HEK293 (cell line): Measurements from ENCODE around the gene SYNJ2.

Source experiments
- CTCF ChIP-seq: fragments of 450-650 bp; formaldehyde crosslinking; IDR thresholded peaks from 2 replicates; pipeline ENCODE4 v1.5.1; 2016; ENCODE audit warnings: missing biosample characterization, missing genetic modification characterization
- HOXA7 ChIP-seq: sonication (generic); formaldehyde crosslinking; IDR thresholded peaks from 2 replicates; pipeline ENCODE4 v1.8.1; 2022; ENCODE audit warnings: missing genetic modification reagents, borderline replicate concordance
- KLF10 ChIP-seq: fragments of 450-650 bp; IDR thresholded peaks from 2 replicates; pipeline ENCODE4 v1.5.1; 2018; ENCODE audit warnings: missing biosample characterization, mild to moderate bottlenecking, missing genetic modification characterization
- KLF9 ChIP-seq: fragments of 450-650 bp; formaldehyde crosslinking; IDR thresholded peaks from 2 replicates; pipeline ENCODE4 v1.5.1; 2016; ENCODE audit warnings: missing biosample characterization, missing genetic modification characterization, low read depth
- REST ChIP-seq: fragments of 450-650 bp; formaldehyde crosslinking; IDR thresholded peaks from 2 replicates; pipeline ENCODE4 v1.5.1; 2016; ENCODE audit warnings: missing biosample characterization, missing genetic modification characterization
- TCF7L2 ChIP-seq: IDR thresholded peaks from 2 replicates; pipeline ENCODE4 v1.6.1; 2011; ENCODE audit warnings: low read depth, mild to moderate bottlenecking, inconsistent platforms, low read length, moderate library complexity, borderline replicate concordance
- ZNF148 ChIP-seq: fragments of 450-650 bp; formaldehyde crosslinking; IDR thresholded peaks from 2 replicates; pipeline ENCODE4 v1.5.0; 2017; ENCODE audit warnings: missing biosample characterization, missing genetic modification characterization, borderline replicate concordance
- ZNF239 ChIP-seq: fragments of 450-650 bp; formaldehyde crosslinking; IDR thresholded peaks from 2 replicates; pipeline ENCODE4 v1.5.1; 2016; ENCODE audit warnings: missing biosample characterization, missing genetic modification characterization
- ZNF362 ChIP-seq: fragments of 450-650 bp; formaldehyde crosslinking; IDR thresholded peaks from 2 replicates; pipeline ENCODE4 v1.5.1; 2016; ENCODE audit warnings: missing biosample characterization, missing genetic modification characterization
- ZNF529 ChIP-seq: fragments of 450-650 bp; formaldehyde crosslinking; IDR thresholded peaks from 2 replicates; pipeline ENCODE4 v1.5.1; 2017; ENCODE audit warnings: missing genetic modification characterization, missing biosample characterization; ENCODE audit not compliant: insufficient replicate concordance
- ZNF664 ChIP-seq: fragments of 450-650 bp; formaldehyde crosslinking; IDR thresholded peaks from 2 replicates; pipeline ENCODE4 v1.5.1; 2016; ENCODE audit warnings: missing biosample characterization, missing genetic modification characterization
- ZSCAN5A ChIP-seq: fragments of 450-650 bp; formaldehyde crosslinking; IDR thresholded peaks from 2 replicates; pipeline ENCODE4 v1.5.1; 2016; ENCODE audit warnings: missing biosample characterization, missing genetic modification characterization
- TF ChIP-seq, protein P1 (sequence below): fragments of 450-650 bp; formaldehyde crosslinking; IDR thresholded peaks from 2 replicates; pipeline ENCODE4 v1.5.1; 2016; ENCODE audit warnings: missing biosample characterization, missing genetic modification characterization, low read depth

DNA sequence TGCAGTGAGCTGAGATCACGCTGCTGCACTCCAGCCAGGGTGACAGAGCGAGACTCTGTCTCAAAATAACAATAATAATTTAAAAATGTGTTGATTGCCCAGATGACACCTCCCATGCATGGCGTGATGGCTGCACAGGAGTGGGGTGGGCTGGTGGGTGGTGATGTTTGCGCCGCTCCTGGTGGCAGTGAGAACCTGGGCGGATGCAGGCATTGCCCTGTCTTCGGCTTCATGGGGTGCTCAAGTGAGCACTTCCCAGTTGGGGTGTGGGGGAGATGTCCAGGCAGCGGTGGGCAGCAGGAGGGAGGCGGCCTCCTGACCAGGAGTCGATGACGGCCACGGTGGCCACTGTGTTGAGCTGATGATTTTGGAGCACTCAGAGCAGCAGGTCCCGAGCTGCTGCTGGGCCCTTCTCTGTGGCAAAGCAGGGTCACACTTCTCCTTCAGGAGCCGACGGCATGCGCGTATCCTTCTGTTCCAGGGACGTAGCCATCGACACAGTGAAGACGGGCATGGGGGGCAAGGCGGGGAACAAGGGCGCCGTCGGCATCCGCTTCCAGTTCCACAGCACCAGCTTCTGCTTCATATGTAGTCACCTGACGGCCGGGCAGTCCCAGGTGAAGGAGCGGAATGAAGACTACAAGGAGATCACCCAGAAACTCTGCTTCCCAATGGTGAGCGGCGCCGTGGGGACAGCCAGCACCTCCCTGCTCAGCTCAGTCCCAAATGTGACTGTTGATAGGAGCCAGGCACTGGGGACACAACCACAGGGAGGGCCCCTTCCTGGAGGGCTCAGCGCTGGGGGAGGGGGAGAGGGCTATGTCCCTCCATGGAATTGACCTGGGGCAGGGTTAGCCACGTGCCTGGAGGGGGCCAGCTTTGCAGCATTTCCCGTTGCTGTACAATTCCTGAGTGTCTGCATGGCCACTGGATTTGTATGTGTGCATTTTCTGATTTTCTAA, 89.7 kb downstream of the SYNJ2 start:
- no peak for TF ChIP-seq CTCF (tag by site-specific recombination)
- no peak for TF ChIP-seq KLF9 (tag by site-specific recombination)
- TF ChIP-seq KLF10 (tag by site-specific recombination), result no peak
- no peak for TF ChIP-seq ZNF239 (tag by site-specific recombination)
- no peak for TF ChIP-seq ZNF362
- TF ChIP-seq ZSCAN5A, result no peak
- TF ChIP-seq ZNF664 (tag by site-specific recombination), result no peak
- TF ChIP-seq HOXA7 (CRISPR knock-in tag), result no peak
- TF ChIP-seq ZNF529 (tag by site-specific recombination), result no peak
- no peak for TF ChIP-seq TCF7L2
- TF ChIP-seq, protein P1, sequence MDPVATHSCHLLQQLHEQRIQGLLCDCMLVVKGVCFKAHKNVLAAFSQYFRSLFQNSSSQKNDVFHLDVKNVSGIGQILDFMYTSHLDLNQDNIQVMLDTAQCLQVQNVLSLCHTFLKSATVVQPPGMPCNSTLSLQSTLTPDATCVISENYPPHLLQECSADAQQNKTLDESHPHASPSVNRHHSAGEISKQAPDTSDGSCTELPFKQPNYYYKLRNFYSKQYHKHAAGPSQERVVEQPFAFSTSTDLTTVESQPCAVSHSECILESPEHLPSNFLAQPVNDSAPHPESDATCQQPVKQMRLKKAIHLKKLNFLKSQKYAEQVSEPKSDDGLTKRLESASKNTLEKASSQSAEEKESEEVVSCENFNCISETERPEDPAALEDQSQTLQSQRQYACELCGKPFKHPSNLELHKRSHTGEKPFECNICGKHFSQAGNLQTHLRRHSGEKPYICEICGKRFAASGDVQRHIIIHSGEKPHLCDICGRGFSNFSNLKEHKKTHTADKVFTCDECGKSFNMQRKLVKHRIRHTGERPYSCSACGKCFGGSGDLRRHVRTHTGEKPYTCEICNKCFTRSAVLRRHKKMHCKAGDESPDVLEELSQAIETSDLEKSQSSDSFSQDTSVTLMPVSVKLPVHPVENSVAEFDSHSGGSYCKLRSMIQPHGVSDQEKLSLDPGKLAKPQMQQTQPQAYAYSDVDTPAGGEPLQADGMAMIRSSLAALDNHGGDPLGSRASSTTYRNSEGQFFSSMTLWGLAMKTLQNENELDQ (tag by site-specific recombination), result no peak
- no peak for TF ChIP-seq REST (tag by site-specific recombination)
- no peak for TF ChIP-seq ZNF148 (tag by site-specific recombination)
